Suprapubic skin (tissue), 4 donors: ENCODE data around the gene CCNJL.

ENCODE experiments used
- EP300 ChIP-seq: sonication (generic); formaldehyde crosslinking; IDR thresholded peaks from one replicate; pipeline ENCODE4 v1.6.1; 2017; ENCODE audit warnings: antibody characterized with exemption
- POLR2A ChIP-seq, 2 donors: fragments of 450-650 bp; IDR thresholded peaks; one replicate each; pipeline ENCODE4 v1.6.1; 2017; ENCODE audit warnings: antibody characterized with exemption in 2 of 2, mild to moderate bottlenecking in 2 of 2, moderate library complexity in 2 of 2
- POLR2AphosphoS5 ChIP-seq, 3 donors: sonication (generic); formaldehyde crosslinking; IDR thresholded peaks; one replicate each; pipeline ENCODE4 v1.6.1; 2017; ENCODE audit warnings: antibody characterized with exemption in 3 of 3
- TF ChIP-seq, protein P1 (sequence below), 2 donors: fragments of 200-600 bp in 1 of 2; fragments of 450-650 bp in 1 of 2; sonication (generic) in 1 of 2; IDR thresholded peaks; one replicate each; pipeline ENCODE4 v1.5.1; 2016 to 2019; ENCODE audit warnings: antibody characterized with exemption in 2 of 2, mild to moderate bottlenecking in 1 of 2, moderate library complexity in 1 of 2

DNA sequence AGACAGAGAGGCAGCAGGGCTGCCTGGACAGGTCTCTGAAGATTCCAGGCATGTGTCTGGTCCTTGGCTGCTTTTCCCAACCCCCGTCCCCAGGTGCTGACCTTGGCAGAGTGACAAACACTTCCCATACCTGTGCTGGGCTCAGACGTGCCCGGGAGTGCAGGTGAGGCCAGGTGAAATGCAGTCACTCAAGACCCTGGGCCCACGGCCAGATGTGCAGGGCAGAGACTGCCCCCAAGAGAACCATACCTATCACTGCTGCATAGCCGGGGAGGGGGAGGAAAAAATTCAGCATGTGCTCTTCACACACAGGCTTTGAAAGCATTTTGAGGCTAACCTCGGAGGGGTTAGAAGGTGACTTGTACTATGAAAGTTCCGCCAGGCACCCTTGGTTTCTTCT, 22.6 kb downstream of the CCNJL start:
- TF ChIP-seq, protein P1, sequence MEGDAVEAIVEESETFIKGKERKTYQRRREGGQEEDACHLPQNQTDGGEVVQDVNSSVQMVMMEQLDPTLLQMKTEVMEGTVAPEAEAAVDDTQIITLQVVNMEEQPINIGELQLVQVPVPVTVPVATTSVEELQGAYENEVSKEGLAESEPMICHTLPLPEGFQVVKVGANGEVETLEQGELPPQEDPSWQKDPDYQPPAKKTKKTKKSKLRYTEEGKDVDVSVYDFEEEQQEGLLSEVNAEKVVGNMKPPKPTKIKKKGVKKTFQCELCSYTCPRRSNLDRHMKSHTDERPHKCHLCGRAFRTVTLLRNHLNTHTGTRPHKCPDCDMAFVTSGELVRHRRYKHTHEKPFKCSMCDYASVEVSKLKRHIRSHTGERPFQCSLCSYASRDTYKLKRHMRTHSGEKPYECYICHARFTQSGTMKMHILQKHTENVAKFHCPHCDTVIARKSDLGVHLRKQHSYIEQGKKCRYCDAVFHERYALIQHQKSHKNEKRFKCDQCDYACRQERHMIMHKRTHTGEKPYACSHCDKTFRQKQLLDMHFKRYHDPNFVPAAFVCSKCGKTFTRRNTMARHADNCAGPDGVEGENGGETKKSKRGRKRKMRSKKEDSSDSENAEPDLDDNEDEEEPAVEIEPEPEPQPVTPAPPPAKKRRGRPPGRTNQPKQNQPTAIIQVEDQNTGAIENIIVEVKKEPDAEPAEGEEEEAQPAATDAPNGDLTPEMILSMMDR (IDR thresholded peaks at IDR 0.05): no peak
- TF ChIP-seq POLR2A (IDR thresholded peaks at IDR 0.05) (no peak), EP300 (no peak), POLR2AphosphoS5 (IDR thresholded peaks at IDR 0.05) (no peak)
